Hepatocyte (in vitro differentiated cells): ENCODE results near the gene BTF3.

Experiments
- CTCF ChIP-seq: fragments of 200-600 bp; sonication (generic); IDR thresholded peaks from 2 replicates; pipeline ENCODE4 v1.5.1; 2016; ENCODE audit warnings: antibody characterized with exemption, mild to moderate bottlenecking; ENCODE audit not compliant: poor library complexity
- EZH2 ChIP-seq: fragments of 200-600 bp; sonication (generic); IDR thresholded peaks from 2 replicates; pipeline ENCODE4 v1.6.1; 2016; ENCODE audit warnings: antibody characterized with exemption, mild to moderate bottlenecking, borderline replicate concordance
- EZH2phosphoT487 ChIP-seq: fragments of 200-600 bp; sonication (generic); IDR thresholded peaks from one replicate; pipeline ENCODE4 v1.6.1; 2018; ENCODE audit warnings: antibody characterized with exemption, mild to moderate bottlenecking, low read depth, moderate library complexity; ENCODE audit not compliant: unreplicated experiment, severe bottlenecking

DNA sequence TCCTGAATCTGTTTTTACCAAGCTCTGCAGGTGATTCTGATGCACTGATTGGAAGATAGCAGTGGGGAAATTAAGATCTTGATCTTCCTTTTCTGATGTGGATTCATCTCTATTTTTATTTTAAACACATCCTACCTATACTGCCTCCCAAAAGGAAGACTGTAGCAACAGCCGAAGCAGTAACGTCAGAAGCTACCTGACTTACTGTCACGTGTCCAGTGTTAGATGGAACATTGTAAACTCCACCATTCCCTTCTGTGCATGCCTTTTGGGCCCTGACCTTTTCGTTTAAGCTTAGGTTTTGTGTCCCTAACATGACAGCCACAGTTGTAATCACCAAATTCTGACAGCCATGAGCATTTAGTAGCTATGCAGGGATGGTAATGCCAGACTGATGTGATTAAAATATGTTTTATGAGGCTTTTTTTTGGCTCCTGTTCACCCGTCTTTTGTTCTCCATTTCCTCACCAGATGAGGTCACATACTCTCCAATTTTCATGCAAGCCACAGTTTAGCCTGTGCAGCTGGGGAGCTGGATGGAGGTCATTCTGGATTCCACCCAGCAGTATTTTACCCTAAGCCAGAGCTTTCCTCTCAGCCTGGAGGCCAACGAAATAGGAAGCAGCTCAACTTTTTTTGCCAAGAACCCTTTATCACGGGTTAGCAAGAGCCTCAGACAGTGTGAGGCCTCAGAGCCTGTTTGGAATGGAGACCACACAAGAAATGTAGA is 34.1 kb upstream of the BTF3 start:
- no peak for TF ChIP-seq CTCF
- TF ChIP-seq EZH2, result no peak
- TF ChIP-seq EZH2phosphoT487, result no peak
